ENCODE data around the gene PLAU.
"Not testable (repeated sequence)": the region's sequence is repeated elsewhere in the genome, so short reads cannot be mapped to it uniquely, and the experiment has no call there.

The PLAU gene

DNA sequence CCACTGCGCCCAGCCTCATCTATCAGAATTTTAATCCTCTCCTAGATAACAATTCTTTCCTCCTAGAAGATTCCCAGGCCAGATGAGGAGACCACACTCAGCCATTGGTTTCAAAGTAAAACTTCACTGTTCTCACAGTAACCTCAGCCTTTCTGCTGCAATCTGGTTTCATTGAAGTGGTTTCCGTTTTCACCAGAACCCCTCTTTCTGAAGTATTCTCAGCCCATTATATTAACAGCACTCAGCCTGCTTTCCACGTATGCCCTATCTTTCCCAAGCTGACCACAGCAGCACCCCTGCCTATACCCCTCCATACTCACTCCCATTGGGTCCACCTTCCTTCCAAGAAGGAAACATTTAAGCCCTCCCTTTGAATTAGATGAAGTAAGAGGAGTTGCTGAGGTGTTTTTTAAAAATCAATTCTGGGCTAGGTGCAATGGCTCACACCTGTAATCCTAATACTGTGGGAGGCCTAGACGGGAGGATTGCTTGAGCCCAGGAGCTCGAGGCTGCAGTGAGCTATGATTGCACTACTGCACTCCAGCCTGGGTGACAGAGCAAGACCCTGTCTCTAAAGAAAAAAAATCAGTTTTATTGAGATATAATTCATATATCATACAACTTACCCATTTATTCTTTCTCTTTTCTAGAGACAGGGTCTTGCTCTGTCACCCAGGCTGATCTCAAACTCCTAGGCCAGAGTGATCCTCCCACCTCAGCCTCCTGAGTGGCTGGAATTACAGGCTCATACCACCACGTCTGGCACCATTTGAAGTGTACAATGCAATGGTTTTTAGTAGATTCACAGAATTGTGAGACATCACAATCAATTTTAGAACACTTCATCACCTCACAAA is 11.3 kb downstream of the PLAU start:
- DNase-seq (ENCODE audit: low read depth): no peak

DNA sequence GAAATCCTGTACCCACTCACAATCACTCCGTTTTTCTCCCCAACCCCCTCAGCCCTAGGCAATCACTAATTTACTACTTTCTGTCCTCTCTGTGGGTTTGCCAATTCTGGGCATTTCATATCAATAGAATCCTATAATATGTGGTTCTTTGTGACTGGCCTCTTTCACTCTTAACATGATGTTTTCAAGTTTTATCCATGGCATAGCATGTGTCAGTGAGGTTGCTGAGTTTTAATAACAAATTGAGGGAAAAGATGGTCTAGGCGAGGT is 11.9 kb downstream of the PLAU start:
- no peak for DNase-seq (ENCODE audit: low read depth)

DNA sequence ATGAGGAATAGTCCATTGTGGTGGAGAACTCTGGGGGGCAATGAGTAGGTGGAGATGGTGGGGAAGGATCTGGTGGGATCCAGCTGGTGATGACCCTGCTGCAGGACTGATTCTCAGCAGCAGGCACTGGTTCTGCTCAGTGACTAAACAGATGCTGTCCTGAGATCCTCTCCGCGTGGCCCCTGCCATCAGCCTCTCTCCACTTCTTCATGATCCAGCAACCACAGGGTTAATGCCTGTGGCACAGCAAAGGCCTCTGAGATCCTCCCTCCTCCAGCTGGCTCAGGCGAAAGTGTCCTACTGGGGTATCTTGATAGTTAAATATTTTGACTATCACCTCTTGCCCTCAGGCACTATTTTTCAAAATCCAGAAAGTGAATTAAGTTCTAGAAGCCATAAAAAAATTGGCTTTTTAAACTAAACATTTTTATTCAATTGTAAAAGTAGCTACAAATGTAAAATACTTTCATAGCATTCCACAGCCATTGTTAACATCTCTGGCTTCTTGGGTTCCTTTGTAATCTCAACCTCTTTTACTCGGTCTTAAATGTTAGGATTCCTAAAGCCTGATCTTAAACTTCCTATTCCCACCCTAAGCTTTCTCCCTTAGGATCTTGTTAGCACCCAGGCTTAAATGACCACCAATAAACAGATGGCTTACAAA is 13.1 kb downstream of the PLAU start:
- no peak for DNase-seq (ENCODE audit: low read depth)

DNA sequence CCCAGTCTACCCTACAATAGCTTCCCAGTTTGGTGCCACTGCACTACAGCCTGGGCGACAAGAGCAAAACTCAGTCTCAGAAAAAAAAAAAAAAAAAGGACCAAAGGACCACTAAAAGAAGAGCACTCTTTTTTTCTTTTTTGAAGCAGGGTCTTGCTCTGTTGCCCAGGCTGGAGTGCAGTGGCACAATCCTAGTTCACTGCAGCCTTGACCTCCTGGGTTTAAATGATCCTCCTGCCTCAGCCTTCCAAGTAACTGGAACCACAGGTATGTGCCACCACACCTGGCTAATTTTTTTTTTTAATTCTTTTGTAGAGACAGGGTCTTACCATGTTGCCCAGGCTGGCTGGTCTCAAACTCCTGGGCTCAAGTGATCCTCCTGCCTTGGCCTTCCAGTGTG is 14.0 kb downstream of the PLAU start:
- DNase-seq (ENCODE audit: low read depth): no peak

DNA sequence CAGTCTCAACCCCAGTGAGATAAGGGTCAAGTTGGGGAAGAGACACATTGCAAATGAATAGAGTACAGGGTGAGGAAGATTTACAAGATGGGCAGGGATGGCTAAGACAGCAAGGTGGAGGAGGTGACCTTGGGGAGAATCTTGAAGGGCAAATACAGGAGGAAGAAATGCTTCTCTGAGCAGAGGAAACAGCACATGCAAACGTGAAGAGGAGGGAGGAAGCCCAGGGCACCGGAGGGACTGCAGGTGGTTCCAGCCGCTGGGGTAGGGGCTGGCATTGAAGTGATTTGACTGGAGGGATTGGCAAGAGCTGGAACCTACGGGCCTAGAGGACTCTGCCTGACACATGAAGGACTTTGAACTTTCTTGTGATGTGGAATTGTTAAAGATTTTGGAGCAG is 14.6 kb downstream of the PLAU start:
- no peak for DNase-seq (ENCODE audit: low read depth)

DNA sequence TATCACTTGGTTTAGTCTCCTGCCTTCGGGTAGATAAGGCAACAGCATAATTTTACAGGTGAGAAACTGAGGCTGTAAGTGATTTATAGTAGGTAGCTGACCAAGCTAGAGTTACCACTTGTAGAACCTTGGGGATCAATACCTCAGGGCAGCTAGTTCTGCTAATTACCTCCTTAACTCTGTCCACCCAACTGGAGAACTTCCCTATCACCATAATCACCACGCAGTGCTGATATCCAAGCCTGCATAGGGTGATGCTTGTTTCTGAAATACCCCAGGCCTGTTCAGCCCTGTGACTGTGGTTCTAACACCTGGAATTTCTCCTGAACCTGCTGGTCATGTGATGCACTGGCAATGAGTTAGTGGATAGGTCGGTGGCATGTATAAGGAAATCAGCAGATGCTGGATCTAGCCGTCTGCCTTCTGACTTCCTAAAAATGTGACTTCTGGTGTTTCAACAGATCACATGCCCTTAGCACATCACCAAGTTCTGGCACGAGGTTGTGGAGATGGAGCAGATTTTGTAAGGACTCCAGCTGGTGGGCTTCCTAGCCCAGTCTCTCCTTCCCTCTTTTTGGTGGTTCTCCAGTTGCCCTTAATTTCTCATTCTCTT is 15.3 kb downstream of the PLAU start:
- DNase-seq (ENCODE audit: low read depth): no peak

DNA sequence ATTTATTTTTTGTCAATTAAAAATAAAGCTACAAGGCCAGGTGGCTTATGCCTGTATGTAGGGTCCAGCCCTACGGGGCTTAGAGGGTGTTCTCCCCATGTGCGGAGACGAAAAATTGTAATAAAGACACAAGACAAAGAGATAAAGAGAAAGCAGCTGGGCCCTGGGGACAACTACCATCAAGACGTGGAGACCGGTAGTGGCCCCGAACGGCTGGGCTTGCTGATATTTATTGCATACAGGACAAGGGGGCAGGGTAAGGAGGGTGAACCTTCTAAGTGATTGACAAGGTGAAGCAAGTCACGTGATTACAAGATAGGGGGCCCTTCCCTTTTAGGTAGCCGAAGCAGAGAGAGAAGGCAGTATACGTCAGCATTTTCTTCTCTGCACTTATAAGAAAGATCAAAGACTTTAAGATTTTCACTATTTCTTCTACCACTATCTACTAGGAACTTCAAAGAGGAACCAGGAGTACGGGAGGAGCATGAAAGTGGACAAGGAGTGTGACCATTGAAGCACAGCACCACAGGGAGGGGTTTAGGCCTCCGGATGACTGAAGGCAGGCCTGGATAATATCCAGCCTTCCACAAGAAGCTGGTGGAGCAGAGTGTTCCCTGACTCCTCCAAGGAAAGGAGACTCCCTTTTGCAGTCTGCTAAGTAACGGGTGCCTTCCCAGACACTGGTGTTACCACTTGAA is 19.8 kb downstream of the PLAU start:
- not testable (repeated sequence) for DNase-seq (ENCODE audit: low read depth)

DNA sequence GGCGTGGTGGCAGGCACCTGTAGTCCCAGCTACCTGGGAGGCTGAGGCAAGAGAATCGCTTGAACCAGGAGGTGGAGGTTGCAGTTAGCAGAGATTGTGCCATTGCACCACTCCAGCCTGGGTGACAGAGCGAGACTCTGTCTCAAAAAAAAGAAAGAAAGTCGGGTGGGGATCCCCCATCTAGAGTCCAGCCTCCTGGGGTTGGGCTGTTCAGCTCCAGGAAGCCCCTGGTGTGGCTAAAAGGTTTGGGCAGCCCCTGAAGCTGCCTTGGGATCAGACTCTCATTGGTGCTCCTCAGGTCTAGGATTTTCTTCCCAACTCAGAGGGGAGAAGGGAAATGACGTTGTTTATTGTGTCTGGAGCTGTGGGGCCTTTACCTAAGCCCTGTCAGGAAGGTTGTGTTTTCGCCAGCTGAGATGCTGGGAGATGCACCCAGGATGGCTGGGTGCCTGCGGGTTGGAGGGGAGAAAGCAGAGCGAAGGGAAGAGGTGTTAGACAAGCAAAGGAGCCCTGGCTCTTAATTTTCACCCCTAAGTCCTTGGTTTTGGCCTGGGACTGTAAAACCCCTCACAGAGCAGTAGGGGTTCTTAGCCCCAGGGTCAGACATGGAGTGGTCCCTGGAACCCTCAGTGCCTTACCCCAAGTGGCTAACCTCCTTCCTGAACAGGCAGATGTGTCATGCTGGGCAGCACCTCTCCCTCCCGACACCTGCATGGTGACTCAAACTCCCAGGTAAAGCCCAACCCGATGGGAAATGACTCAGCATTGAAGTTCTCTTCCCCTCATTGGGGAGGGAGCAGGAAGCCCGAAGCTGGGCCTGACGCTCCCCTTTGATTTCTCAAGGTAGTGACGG is 21.1 kb downstream of the PLAU start:
- DNase-seq (ENCODE audit: low read depth): peak; percentile 44

DNA sequence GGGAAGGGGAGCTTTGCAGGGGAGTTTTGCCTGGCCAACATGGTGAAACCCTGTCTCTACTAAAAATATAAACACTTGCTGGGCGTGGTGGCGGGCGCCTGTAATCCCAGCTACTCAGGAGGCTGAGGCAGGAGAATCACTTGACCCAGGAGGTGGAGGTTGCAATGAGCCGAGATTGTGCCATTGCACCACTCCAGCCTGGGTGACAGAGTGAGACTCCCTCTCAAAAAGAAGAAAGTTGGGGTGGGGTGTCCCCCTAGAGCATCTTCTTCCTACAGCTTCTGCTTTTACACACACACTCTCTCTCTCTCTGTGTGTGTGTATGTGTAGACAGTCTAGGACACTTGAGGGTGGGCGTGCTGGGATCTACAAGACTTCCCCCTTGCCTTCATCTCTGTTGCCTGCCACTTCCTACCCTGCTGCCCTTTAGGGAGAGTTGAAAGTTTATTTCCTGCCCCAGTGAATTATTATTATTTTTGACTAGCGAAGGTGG is 21.7 kb downstream of the PLAU start:
- DNase-seq (ENCODE audit: low read depth): no peak

DNA sequence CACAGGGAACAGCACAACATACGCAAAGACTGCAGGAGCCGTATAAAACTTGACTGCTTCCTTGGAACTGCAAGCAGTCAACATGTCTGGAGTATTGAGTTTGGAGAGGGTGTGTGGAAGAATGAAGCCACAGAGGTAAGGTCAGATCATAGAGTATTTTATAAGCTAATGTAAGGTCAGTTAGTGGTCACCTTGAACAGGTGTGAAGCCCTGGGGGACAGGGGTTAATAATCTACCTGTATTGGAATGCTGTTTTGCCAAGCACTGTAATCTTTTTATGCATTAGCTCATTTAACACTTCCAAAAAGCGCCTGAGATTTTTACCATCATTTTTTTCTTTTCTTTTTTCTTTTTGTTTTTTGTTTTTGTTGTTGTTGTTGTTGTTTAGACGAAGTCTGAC is 23.1 kb downstream of the PLAU start:
- DNase-seq (ENCODE audit: low read depth): no peak

DNA sequence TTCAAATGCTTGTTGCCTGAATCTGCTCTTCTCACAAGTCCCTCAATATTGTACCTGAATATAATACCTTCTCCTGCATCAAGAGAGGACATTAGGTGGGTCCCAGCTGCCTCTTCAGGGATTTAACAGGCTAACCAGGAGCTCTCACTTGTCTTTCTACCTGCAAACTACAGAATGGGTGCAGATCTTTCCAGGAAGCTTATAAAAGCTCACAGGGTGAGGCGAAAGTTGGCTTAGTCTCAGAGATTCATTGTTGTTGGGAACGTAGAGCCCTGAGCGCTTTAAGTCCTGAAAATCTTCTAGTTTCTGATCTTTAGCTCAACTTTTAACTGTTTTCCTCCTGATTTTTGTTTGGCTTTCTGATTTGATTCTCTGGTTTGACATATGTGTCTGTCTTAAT is 25.0 kb downstream of the PLAU start:
- DNase-seq (ENCODE audit: low read depth): no peak

DNA sequence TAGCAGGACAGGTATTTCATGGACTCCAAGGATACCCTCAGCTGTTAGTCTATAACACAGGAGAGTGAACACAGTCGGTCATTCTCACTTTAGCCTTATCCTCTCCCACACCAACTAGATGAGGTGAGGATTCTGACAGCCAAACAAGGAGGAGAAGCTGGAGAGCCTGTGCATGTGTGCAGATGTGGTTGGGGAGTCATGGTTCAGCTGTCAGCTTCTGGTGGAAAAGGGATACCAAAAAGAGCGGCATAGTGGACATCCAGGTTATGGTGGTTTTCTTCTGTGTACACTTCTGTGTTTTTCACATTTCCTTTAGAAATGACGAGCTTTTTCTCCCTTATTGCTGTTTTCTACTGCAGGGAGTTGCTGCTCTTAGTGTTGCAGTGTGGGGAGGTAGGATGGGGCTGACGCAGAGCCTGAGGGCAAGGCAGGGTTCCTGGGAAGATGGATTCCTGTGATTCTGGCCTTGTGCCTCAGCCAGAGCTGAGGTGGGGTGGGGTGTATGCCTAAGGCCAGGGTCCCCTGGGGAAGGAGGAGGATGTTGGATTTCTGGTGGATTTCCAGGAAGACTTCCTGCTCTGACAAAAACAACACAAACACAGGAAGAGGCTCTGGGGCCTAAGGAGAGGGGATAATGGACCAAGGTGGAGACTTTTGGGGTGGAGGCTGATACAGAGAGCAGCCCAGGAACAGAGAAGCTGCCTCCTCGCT is 26.6 kb downstream of the PLAU start:
- DNase-seq (ENCODE audit: low read depth): no peak

DNA sequence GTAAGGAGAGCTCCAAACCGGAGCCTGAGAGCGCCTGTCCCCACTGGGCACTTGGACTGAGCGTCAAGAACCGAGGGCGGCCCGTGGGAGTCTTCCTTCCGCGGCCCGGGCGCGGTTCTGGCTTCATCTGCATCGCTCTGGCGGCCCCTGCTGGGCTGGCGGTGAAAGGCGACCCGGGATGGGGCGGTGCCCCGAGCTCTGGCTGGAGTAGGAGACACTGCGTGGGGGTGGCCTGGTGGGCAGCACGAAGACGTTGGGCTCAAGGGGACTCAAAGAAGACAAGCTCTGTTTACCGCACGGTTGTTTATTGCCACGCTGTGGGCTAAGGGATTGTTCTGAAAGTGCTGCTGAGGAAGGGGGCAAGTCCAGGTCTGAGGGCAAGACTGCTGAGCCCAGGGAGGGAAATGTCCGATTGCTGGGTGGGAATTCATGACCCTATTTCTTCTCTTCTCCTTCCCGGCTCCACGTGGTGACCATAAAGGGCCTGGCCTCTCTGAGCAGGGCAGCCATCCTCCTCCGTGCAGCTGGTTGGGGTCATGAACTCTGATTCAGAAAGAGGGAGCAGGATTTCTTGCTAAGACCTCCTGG is 29.8 kb downstream of the PLAU start:
- peak; percentile 69 for DNase-seq (ENCODE audit: low read depth)

DNA sequence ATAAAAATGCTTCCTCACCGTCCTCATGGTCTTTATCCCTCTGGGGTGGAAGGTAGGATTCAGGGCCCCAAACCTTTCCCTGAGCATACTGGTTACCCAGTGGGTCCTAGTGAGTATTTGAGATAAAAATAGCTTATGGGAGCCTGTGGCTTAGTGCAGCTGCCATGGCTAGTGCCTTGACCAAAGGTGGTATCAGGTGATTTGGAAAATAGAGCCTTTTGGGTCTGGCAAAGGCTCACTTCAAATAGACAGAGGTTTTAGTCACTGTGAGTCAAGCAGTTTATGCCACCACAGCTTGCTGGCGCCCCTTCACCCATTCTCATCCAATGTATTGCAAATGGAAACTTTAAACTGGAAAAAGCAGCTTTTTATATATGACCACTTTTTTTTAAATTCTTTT is 30.4 kb downstream of the PLAU start:
- no peak for DNase-seq (ENCODE audit: low read depth)

DNA sequence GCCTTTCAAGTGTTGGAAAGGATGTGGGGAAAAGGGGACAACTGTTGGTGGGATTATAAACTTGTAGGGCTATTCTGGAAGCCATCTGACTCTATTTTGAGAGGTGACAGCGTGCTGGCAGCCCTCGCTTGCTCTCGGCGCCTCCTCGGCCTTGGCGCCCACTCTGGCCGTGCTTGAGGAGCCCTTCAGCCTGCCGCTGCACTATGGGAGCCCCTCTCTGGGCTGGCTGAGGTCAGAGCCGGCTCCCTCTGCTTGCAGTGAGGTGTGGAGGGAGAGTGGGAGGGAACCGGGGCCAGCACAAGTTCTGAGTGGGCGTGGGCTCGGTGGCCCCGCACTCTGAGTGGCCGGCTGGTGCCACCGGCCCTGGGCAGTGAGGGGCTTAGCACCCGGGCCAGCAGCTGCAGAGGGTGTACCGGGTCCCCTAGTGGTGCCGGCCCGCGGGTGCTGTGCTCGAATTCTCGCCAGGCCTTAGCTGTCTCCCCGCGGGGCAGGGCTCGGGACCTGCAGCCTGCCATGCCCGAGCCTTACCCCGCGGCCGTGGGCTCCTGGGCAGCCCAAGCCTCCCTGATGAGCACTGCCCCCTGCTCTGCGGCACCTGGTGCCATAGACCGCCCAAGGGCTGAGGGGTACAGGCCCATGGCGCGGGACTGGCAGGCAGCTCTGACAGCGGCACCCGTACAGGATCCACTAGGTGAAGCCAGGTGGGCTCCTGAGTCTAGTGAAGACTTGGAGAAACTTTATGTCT is 33.6 kb downstream of the PLAU start:
- DNase-seq (ENCODE audit: low read depth): no peak

DNA sequence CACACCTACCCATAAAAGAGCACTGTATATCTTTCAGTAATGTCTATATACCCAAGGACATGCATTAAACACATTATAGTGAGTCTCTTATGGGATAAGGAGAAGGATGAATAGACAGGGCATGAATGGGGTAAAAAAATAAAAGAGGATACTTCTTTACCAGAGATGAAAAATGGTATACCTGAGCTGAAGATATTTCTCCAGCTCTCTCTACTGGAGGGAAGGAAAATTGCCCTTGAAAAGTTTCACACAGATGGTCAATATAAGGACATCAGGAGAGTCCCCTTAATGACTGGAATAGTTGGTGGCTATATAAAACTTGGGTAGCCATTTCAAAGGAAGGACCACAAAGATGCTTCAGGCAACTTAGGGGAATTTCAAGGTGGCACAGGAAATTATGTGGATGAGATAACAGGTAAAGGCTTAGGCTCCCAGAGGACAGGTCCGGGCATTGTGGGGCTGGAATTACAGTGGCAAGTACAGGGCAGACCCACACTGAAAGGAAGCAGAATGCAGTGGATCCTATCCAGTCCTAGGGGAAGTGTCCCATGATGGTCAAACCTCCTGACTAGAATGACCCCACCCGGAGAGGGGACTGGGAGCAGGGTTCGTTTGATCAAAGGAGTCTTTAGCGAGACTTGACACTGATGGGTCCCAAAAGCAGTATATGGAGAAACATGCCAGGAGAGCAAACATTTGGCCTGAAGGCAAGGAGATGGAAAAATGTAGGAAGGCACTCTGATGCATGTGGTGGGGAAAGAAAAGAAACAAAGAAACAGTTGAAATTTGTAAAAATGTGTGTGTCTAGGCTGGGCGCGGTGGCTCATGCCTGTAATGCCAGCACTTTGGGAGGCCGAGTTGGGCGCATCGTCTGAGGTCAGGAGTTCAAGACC is 35.6 kb downstream of the PLAU start:
- no peak for DNase-seq (ENCODE audit: low read depth)

DNA sequence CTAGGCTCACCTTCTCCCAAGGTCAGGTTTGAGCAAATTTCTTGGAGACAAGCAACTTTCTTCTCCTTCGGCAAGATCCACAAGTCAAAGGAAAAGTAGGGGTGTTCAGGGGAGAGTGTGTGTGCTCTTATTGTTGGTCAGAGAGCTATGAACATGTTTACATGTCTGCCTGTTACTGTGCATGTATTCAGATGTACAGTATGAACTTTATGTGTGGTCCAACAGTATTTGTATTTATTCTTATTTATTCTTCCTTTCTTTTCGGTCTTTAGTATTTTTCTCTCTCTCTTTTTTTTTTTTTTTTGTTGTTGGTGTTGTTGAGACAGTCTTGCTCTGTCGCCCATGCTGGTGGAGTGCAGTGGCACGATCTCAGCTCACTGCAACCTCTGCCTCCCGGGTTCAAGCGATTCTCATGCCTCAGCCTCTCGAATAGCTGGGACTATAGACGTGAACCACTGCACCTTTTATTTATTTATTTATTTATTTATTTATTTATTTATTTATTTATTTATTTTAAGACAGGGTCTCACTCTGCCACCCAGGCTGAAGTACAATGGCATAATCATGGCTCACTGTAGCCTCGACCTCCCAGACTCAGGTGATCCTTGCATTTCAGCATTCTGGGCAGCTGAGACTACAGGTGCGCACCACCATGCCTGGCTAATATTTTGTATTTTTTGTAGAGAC is 38.2 kb downstream of the PLAU start:
- no peak for DNase-seq (ENCODE audit: low read depth)

Measured in stimulated activated CD8-positive, alpha-beta memory T cell treated with anti-CD3 and anti-CD28 coated beads, Interleukin-12 subunit alpha, Interleukin-12 subunit beta, amount 100 ng/mL, for 4 hours (primary cell).